HepG2 (cell line): ENCODE measurements around the gene SLC45A1. TPM values are rescaled to one million over a fixed set of nuclear protein-coding genes. Genes with fewer than 3 reads are reported as not detected.

Experiments used
- ATAC-seq: fragments of 200-7000 bp; cut with Tn5 transposase; 3 replicates; pipeline ENCODE4 v1.9.1; 2020; ENCODE audit warnings: mild to moderate bottlenecking, moderate library complexity
- BruUV-seq: library from RNA; stranded (reverse); fragments of 400-500 nt; replicated peaks from 2 replicates; lab custom pipeline; 2021; lab: Mats Ljungman, UMichigan
- CTCF ChIA-PET: fragments of 300-600 bp; formaldehyde crosslinking; extraction: SDS; loops from one replicate; lab custom pipeline; 2021; ENCODE audit warnings: low total read pairs, inconsistent platforms, low intra/inter-chr PET ratio; lab: Yijun Ruan, JAX
- POLR2A ChIA-PET: fragments of 350-600 bp; sonication (Branson Sonifier 250); formaldehyde crosslinking; loops from one replicate; lab custom pipeline; 2020; ENCODE audit warnings: antibody characterized with exemption, inconsistent platforms; lab: Yijun Ruan, JAX
- DNase-seq: peaks from one replicate; pipeline ENCODE4 v3.0.0-alpha.2; 2015; ENCODE audit warnings: low spot score
- FAIRE-seq: peaks from 3 replicates; lab custom pipeline; 2011; peaks lifted over from hg19 to GRCh38; lab: Jason Lieb, UNC
- H2AFZ ChIP-seq: one replicate; pipeline ENCODE4 v1.6.1; 2011; ENCODE audit warnings: low read length, inconsistent platforms
- H3K27ac ChIP-seq: fragments of 300-600 bp; 3 replicates; pipeline ENCODE4 v1.8.0; 2011; ENCODE audit warnings: mixed run types, mild to moderate bottlenecking, mixed read lengths, low read length, inconsistent platforms; ENCODE audit not compliant: insufficient read depth; ENCODE audit errors: extremely low read length
- H3K27me3 ChIP-seq, 2 experiments: fragments of 200-600 bp in 1 of 2; 2 replicates in 1 of 2; 3 replicates in 1 of 2; pipeline versions ENCODE4 v1.6.0 to v1.8.0; 2011; ENCODE audit warnings: low read length in 2 of 2, mild to moderate bottlenecking in 2 of 2, moderate library complexity in 2 of 2, inconsistent platforms in 1 of 2; ENCODE audit not compliant: insufficient read depth in 2 of 2, control insufficient read depth in 1 of 2
- H3K36me3 ChIP-seq, 2 experiments: fragments of 200-600 bp in 1 of 2; replicated peaks in 1 of 2; 2 replicates in 1 of 2; 3 replicates in 1 of 2; pipeline versions ENCODE4 v1.5.1 to v1.8.0; 2011; ENCODE audit warnings: low read length in 2 of 2, inconsistent platforms in 1 of 2; ENCODE audit not compliant: insufficient read depth in 2 of 2, control insufficient read depth in 1 of 2
- H3K4me1 ChIP-seq: 2 replicates; pipeline ENCODE4 v1.5.1; 2012; ENCODE audit warnings: low read length, inconsistent platforms; ENCODE audit not compliant: insufficient read depth
- H3K4me2 ChIP-seq: 2 replicates; pipeline ENCODE4 v1.6.0; 2011; ENCODE audit warnings: low read depth, low read length, inconsistent platforms
- H3K4me3 ChIP-seq, 3 experiments: fragments of 200-600 bp in 1 of 3; sonication (generic), shearing (Covaris generic) in 1 of 3; replicated peaks in 1 of 3; 2 replicates each; pipeline ENCODE4 v1.5.1; 2011 to 2016; ENCODE audit warnings: low read length in 3 of 3, inconsistent platforms in 2 of 3, low read depth in 2 of 3, mild to moderate bottlenecking in 2 of 3, control low read depth in 1 of 3, mixed read lengths in 1 of 3; ENCODE audit not compliant: insufficient read depth in 1 of 3
- H3K79me2 ChIP-seq: one replicate; pipeline ENCODE4 v1.6.1; 2011; ENCODE audit warnings: low read length, inconsistent platforms; ENCODE audit not compliant: insufficient read depth
- H3K9ac ChIP-seq: 2 replicates; pipeline ENCODE4 v1.6.0; 2011; ENCODE audit warnings: mild to moderate bottlenecking, low read depth, low read length, inconsistent platforms; ENCODE audit not compliant: insufficient read depth
- H3K9me3 ChIP-seq: 2 replicates; pipeline ENCODE4 v1.5.1; 2012; ENCODE audit warnings: mild to moderate bottlenecking, low read length
- H4K20me1 ChIP-seq: 2 replicates; pipeline ENCODE4 v1.6.0; 2011; ENCODE audit warnings: inconsistent platforms, mild to moderate bottlenecking, low read length, moderate library complexity; ENCODE audit not compliant: insufficient read depth
- GPBP1L1 ChIP-seq: sonication (generic); formaldehyde crosslinking; IDR thresholded peaks from 2 replicates; pipeline ENCODE4 v1.5.0; 2020; ENCODE audit warnings: mild to moderate bottlenecking, missing genetic modification reagents
- IRF2 ChIP-seq: IDR thresholded peaks from 2 replicates; pipeline ENCODE4 v1.6.1; 2018; ENCODE audit warnings: missing genetic modification reagents, missing compliant biosample characterization
- ZFP1 ChIP-seq: IDR thresholded peaks from 2 replicates; pipeline ENCODE4 v1.6.1; 2016
- ZNF329 ChIP-seq: sonication (generic); formaldehyde crosslinking; IDR thresholded peaks from 2 replicates; pipeline ENCODE4 v1.9.0; 2021; ENCODE audit warnings: low read depth, mild to moderate bottlenecking, missing genetic modification reagents
- ZNF564 ChIP-seq: sonication (generic); formaldehyde crosslinking; IDR thresholded peaks from 2 replicates; pipeline ENCODE4 v1.8.1; 2023; ENCODE audit warnings: mild to moderate bottlenecking, missing genetic modification reagents
- ZNF616 ChIP-seq: sonication (generic); formaldehyde crosslinking; IDR thresholded peaks from 2 replicates; pipeline ENCODE4 v1.5.0; 2020; ENCODE audit warnings: low read depth, mild to moderate bottlenecking, missing genetic modification reagents
- WGBS: methylation state at CpG from one replicate; pipeline ENCODE4 v1.1.6; 2017; ENCODE audit warnings: low lambda C conversion rate; 5-methylcytosine and 5-hydroxymethylcytosine counted together
- in situ Hi-C: cut with HindIII; loops from 2 replicates; pipeline ENCODE4 v1.10.0; 2017; ENCODE audit warnings: low pct_unique_long_range_greater_than_20kb; ENCODE audit not compliant: extremely low pct_ligation_motif_present
- intact Hi-C: fragments of 100-400 bp; cut with micrococcal nuclease; formaldehyde crosslinking; loops from one replicate; pipeline ENCODE4 v1.10.0; 2022; ENCODE audit not compliant: unreplicated experiment
- polyA plus RNA-seq, 8 experiments: library from polyadenylated mRNA; depleted of rRNA in 3 of 8; stranded (reverse) in 7 of 8; unstranded in 1 of 8; fragments of >200 nt; fragmentation: Illumina TruSeq in 4 of 8; extraction: Trizol in 4 of 8; gene quantifications; 2 replicates each; pipeline versions ENCODE4 v1.2.1 to v1.2.3, GENCODE V29; 2011 to 2016; ENCODE audit warnings: low read depth in 4 of 8, missing spikeins in 1 of 8, mixed read lengths in 1 of 8; ENCODE audit not compliant: insufficient read depth in 1 of 8
- total RNA-seq, 5 experiments: library from RNA; depleted of rRNA; stranded (reverse); fragments of >200 nt; fragmentation: Illumina TruSeq; extraction: Trizol; gene quantifications; 2 replicates each; pipeline ENCODE4 v1.2.3, GENCODE V29; 2016; ENCODE audit warnings: low read depth in 1 of 5
- TF ChIP-seq, protein P1 (sequence below): sonication (generic); formaldehyde crosslinking; IDR thresholded peaks from 2 replicates; pipeline ENCODE4 v1.5.0; 2020; ENCODE audit warnings: mild to moderate bottlenecking, missing genetic modification reagents

Gene SLC45A1
- total and polyA plus RNA-seq, 2 of the 13 experiments (the other 11 are each of a cell fraction or from before 2014, with no cell fraction given) = not detected

DNA sequence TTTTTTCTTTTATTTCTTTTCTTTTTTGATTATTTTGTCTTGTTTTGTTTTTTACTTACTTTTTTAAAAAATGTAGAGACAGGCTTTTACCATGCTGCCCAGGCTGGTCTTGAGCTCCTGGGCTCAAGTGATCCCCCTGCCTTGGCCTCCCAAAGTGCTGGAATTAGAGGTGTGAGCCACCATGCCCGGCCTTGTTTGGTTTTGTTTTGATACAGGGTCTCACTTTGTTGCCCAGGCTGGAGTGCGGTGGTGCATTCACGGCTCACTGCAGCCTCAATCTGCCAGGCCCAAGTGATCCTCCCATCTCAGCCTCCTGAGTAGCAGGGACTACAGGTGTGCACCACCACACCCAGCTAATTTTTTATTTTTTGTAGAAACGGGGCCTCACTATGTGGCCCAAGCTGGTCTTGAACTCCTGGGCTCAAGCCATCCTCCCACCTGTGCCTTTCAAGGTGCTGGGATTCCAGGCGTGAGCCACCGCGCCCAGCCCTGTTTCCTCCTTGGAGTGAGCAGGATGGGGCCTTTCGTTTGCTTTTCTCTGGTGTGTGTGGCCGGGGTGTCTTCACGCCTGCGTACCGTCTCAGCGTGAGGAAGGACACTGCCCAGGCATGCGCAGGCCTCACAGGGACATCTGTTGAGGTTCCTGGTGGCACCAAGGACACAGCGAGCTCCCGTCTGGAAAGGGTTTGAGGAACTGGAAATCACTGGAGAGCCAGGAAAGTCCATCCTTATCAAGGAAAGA is 15.5 kb downstream of the SLC45A1 start:
- no TSS peak for BruUV-seq
- DNase-seq (no peak), ATAC-seq (no peak), FAIRE-seq (no peak)
- Histone ChIP-seq H3K4me1 (0 out of 2 replicates have a peak, but pooled peaks cover 9% of the 10 kb centered on the region), H3K36me3 (no peaks in the 10 kb centered on the region), H3K27ac (no peak overlapping the region), H3K79me2 (no peaks in the 10 kb centered on the region), H3K4me3 (no peak overlapping the region), H3K9ac (no peak overlapping the region), H3K27me3 (peaks cover 1 to 37% of the 10 kb centered on the region in 2 experiments; a peak in 4 of 5 replicates), H3K4me2 (no peak overlapping the region), H4K20me1 (no peaks in the 10 kb centered on the region), H3K9me3 (no peaks in the 10 kb centered on the region), H2AFZ (no peak overlapping the region)
- ChIA-PET POLR2A (no interaction called here), CTCF (no interaction called here)
- intact Hi-C loops = no loop called here
- 64% methylated on average over 15 of the region's 16 CpGs for whole genome bisulfite sequencing
- in situ Hi-C loops = no loop called here
- TF ChIP-seq GPBP1L1 (CRISPR knock-in tag) = no peak
- TF ChIP-seq, protein P1, sequence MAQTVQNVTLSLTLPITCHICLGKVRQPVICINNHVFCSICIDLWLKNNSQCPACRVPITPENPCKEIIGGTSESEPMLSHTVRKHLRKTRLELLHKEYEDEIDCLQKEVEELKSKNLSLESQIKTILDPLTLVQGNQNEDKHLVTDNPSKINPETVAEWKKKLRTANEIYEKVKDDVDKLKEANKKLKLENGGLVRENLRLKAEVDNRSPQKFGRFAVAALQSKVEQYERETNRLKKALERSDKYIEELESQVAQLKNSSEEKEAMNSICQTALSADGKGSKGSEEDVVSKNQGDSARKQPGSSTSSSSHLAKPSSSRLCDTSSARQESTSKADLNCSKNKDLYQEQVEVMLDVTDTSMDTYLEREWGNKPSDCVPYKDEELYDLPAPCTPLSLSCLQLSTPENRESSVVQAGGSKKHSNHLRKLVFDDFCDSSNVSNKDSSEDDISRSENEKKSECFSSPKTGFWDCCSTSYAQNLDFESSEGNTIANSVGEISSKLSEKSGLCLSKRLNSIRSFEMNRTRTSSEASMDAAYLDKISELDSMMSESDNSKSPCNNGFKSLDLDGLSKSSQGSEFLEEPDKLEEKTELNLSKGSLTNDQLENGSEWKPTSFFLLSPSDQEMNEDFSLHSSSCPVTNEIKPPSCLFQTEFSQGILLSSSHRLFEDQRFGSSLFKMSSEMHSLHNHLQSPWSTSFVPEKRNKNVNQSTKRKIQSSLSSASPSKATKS = no peak
- no peak for TF ChIP-seq ZNF564 (CRISPR knock-in tag)
- TF ChIP-seq ZNF329 (CRISPR knock-in tag) = no peak
- no peak for TF ChIP-seq ZNF616 (CRISPR knock-in tag)
- no peak for TF ChIP-seq ZFP1
- TF ChIP-seq IRF2 (CRISPR knock-in tag) = no peak
